GM19351 (cell line): ENCODE measurements around the gene HEPACAM.
A peak's percentile ranks its signal among the peaks of the same experiment; 100 is the strongest.

ENCODE experiments used
- ATAC-seq: cut with Tn5 transposase; IDR thresholded peaks from one replicate; pipeline ENCODE4 v1.9.1; 2021; ENCODE audit warnings: mild to moderate bottlenecking, moderate library complexity; ENCODE audit not compliant: unreplicated experiment

Gene HEPACAM

GRCh38 chr11:124886978-124887666, 48.7 kb downstream of the HEPACAM start:
- no peak for ATAC-seq

GRCh38 chr11:124886476-124886875, 49.4 kb downstream of the HEPACAM start:
- no peak for ATAC-seq

DNA sequence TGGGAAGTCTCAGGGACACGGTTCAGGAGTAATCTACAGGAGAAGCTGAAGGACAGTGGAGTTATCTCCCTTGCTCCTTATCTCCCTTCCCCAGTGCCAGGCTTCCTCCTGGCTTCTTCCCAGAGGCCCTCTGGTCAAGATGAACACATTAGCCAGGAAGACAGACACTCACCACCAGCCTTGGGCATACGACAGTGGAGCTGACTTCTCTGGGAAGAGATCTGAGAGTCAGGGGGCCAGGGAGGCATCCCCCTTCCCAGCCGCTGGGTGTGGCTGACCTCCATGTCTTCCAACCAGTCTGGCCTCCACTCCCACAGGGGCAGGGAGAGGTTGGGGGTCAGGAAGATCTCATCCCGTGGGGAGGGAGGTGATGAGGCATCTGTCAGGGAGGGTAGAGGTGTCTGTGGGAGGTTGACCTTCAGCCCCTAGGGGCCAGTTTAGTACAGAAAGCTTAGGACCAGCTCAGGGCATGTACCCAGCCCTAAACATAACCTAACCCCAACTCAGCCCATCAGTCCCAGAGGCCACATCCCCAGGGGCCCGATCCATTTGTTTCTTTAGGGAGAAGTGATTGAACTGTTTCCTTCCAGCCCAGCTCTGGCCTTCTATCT, 50.9 kb downstream of the HEPACAM start:
- no peak for ATAC-seq

GRCh38 chr11:124884340-124884739, 51.5 kb downstream of the HEPACAM start:
- no peak for ATAC-seq

DNA sequence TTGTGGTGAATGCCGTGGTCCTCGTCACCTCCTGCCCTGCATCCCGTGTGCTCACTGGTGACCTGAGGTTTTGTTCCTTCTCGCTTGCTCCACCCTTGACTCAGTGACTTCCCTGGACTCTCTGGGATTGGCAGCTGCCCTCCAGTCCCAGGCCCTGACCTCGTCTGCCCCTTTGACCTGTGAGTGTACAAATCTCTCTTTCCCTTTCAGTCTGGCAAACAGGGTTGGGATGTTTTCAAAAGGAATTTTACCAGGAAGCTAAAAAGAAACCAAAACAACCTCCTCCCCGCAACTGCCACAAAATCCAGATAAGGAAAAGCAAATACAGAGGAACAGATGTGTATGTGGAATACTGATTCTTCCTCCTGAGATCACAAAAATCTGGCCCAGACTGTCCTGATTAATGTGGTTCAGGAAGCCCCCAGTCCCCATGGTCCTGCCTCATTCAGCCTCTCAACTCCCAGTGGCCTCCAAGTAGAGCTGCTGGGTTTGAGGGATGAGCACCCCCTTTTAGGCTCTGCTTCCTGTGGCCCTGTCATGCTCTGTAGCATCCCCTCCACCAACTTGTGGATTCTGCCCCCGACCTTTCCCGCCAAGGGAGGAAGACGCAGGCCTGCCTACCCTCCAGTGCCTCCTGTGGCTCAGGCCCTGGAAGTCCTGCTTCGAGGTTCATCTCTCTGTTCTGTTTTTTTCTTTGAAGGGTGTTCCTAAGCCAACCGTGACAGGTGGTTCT, 53.3 kb downstream of the HEPACAM start:
- ATAC-seq = no peak

- no peak for ATAC-seq
These were observed 54.9 kb downstream of the HEPACAM start for GRCh38 chr11:124880958-124881357.

DNA sequence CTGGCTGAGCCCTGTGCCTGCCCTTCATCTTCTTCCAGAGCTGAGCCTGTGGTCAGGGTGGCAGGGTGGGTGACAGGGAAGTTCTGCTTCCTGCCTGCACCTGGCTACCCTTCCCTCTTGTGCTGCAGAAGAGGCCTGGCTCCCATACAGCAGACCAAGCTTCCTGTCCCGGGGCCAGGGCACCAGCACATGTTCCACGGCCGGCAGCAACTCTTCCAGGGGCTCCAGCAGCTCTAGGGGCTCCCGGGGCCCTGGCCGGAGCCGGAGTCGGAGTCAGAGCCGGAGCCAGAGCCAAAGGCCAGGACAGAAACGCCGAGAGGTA, 55.6 kb downstream of the HEPACAM start:
- ATAC-seq = no peak

DNA sequence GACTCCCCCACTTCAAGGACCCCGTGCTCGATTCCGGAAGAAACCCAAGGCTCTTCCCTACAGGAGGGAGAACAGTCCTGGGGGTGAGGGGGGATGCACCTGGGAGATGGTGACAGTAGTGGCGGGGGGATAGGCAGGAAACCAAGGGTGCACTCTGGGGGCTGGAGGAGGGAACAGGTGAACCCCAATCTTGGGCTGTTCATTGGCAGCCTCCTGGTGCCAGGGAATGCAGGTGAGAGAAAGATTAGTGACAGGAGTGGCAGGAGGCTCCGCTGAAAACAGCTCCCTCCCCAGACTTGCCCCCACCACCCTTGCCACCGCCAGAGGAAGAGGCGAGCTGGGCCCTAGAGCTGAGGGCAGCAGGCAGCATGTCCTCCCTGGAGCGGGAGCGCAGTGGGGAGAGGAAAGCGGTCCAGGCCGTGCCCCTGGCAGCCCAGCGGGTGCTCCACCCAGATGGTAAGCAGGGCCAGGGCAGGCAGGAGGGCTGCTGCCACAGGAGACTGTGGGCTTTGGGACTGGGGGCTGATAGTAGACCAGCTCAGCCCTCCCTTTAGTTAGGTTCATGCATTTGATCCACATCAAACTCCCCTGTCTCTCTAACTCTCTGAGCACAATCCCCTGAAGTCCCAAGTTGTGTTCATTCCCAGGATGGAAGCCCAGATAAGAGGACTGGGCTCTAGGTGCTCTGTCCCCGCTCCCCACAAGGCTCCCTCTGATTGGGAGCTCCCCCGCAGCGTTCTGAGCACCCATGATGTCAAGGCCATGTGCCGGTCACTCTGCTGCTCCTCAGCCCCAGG, 56.2 kb downstream of the HEPACAM start:
- no peak for ATAC-seq

DNA sequence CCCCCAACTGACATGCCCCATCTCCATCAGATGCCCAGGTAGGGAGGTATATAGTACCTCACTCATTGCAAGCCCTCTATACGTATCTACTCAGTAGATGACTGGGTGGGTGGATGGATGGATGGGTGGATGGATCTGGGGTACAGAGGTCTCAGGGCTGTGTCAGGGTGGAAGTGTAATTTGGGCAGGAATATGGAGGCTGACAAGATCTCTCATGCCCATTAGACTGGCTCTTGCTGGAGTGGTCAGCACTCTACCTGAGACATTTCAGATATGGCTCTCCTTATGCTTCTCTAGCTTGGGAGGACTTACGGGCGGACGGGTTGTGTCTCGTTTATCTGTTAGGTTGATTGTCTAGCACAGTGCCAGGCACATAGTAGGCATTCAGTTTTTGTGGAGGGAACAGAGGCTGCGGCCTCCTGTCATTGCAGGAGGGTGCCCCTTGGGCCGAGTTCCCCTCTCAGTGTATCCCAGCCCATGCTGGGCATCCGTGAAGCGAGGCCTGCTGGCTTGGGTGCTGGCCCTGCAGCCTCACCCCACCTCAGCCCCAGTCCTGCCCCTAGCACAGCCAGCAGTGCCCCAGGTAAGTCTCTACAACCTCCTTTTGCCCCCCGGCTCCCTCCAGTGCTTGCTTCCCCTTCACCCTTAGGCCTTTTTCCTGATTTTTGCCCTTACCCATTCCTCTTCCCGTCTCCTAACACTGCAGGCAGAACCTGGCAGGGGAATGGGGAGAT, 56.9 kb downstream of the HEPACAM start:
- ATAC-seq = no peak

DNA sequence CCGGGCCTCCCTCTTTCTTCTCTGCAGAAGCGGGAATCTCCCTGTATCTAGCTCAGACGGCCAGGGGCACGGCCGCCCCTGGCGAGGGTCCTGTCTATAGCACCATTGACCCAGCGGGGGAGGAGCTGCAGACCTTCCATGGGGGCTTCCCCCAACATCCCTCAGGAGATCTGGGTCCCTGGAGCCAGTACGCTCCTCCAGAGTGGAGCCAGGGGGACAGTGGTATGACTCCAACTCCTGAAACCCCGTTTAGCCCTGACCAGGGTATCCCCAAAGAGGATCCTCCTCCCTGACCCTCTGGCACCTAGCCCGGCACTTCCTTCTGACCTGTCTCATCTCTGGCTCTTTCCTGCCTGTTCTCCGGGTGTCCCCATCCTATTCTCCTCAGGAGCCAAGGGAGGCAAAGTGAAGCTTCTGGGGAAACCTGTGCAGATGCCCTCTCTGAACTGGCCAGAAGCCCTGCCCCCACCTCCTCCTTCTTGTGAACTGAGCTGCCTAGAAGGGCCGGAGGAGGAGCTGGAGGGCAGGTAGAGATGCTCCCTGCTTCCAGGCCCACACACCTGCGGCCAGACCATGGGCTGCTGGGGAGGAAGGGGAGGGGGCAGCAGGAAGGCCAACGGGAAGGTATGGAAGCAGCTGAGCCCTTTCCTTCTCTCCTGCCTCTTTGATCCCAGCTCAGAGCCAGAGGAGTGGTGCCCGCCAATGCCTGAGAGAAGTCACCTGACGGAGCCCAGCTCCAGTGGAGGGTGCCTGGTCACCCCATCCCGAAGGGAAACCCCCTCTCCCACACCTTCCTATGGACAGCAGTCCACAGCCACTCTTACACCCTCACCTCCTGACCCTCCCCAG, 57.7 kb downstream of the HEPACAM start:
- ATAC-seq = no peak

DNA sequence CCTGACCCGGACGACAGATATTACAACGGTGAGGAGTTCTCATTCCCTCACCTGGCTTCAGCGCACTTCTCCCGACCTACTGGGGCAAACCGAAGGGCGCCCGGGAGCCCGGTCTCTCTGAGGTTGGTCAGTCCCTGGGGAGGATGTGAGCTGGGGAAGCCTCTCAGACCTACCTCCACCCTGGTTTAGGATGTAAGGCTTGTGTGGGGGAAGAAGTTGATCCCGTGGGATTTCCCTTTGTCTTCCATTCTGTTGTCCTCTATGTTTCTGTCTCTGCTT, 58.3 kb downstream of the HEPACAM start:
- ATAC-seq = no peak

DNA sequence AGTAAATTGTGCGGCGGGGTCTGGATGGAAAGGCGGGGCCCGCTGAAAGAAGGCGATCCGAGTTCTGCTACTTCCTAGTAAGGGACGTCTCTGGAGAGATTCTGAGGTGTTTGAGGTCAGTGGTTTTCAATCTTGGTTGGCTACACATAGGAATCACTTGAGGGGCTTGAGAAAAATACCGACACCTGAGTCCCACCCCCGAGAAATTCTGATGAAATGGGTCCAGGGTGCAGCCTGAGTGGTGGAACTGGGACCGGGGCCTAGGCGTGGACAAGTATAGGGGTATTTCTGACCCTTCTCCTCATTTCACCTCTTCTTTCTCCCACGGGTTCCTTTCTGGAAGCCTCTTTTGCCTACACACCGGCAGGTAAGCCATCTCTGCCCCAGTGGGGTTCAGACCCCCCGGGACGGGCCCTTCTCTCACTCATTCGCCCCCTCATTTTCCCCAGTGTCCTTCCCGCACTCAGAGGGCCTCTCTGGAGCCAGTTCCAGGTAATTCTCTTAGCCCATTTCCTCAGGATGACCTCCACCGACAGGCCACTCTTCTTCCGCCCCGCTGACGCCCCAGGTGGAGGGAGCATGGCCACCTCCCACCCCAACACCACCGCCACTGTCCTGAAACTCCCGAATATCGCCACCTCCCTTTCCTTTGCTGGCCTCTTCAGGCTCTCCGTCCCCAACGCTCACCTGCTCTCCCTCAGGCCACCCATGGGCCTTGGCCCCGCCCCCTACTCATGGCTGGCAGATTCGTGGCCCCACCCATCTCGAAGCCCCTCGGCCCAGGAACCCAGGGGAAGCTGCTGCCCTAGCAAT, 58.8 kb downstream of the HEPACAM start:
- no peak for ATAC-seq

GRCh38 chr11:124875943-124876817, 59.7 kb downstream of the HEPACAM start:
- peak; percentile 94 for ATAC-seq

DNA sequence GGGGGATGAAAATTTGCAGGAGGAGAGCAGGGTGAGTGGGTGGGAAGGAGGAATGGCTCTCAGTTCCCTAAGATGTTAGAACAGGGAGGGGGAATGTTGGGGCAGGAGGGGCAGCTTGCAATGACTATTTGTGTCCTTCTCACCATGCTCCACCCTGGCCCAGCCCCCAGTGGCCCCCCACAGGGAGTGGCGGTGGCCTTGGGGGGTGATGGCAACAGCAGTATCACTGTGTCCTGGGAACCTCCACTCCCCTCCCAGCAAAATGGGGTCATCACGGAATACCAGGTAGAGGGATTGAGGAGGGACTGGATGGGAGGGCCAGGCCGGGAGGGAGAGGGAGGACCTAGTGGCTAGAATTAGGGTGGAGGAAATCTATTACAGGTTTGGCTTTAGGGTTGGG, 60.4 kb downstream of the HEPACAM start:
- ATAC-seq = no peak

DNA sequence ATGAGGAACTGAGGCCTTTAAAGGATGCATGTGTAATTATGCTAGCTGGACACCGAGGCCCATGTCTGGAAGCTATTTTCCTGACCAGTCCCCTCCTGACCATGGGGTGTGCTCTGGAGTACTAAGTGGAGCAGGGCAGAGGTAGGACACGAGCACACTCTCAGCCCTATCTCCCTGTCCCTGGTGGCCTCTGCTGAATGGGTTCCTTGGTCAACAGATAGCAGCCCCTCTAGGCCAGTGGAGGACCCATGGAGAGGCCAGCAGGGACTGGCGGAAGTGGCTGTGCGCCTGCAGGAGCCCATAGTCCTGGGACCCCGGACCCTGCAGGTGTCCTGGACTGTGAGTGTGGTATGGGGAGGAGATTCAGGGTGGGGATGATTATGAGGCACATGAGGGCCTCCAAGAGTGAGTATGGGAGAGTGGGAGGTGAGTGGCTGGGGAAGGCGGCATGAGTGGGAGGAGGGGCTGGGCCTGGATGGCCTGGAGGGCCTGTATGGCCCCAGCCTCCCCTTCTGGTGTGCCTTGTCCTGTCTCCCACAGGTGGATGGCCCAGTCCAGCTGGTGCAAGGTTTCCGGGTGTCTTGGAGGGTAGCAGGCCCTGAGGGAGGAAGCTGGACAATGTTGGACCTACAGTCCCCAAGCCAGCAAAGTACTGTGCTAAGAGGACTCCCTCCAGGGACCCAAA, 61.1 kb downstream of the HEPACAM start:
- no peak for ATAC-seq

DNA sequence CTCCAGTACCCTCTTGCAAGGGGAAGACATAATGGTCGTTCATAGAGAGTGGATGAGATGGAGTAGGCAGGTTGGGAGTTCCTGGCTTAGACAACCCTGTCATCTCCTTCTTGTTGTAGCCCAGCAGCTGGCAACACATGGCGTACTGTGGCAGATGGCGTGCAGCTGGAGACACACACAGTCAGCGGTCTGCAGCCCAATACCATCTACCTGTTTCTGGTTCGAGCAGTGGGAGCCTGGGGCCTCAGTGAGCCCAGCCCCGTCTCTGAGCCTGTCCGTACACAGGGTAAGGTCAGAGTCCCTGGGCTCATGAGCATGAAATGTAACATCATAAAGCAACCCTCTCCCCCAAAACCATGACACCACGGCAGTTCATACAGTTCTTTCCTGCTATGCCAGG, 61.9 kb downstream of the HEPACAM start:
- ATAC-seq = no peak

DNA sequence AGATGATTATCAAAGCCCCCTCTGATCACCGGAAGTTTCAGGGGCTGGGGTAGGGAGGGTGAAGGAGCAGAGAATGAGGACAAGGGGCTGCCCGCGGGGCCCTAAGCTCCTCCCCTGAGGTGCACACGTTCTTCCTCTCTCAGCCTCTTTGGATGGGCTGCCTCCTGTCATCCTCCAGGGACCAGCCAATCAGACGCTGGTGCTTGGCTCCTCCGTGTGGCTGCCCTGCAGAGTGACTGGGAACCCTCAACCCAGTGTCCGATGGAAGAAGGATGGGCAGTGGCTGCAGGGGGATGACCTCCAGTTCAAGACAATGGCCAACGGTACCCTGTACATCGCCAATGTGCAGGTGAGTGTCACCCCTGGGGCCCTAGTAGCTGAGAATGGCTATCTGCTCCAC, 63.1 kb downstream of the HEPACAM start:
- no peak for ATAC-seq

- ATAC-seq = no peak
These were observed 63.6 kb downstream of the HEPACAM start for GRCh38 chr11:124872280-124872679.
